Psoas muscle (tissue), 8 donors: Measurements from ENCODE around the gene ADAT1. TPM values are rescaled to one million over a fixed set of nuclear protein-coding genes. Genes with fewer than 3 reads are reported as not detected.

ENCODE experiments used
- ATAC-seq, 4 donors: fragments of 200-7000 bp; cut with Tn5 transposase; one replicate each; pipeline ENCODE4 v1.9.1; 2020; ENCODE audit warnings: moderate library complexity in 3 of 4, mild to moderate bottlenecking in 2 of 4
- DNase-seq, 2 donors: peaks; one replicate each; pipeline ENCODE4 v3.0.0-alpha.2; 2020
- H3K27ac ChIP-seq: fragments of 200-600 bp; one replicate; pipeline ENCODE4 v1.8.0; 2022
- H3K27me3 ChIP-seq, 3 donors: fragments of 200-600 bp in 1 of 3; one replicate each; pipeline versions ENCODE4 v1.6.1 to v1.8.0; 2013 to 2022; ENCODE audit warnings: low read length in 2 of 3, mild to moderate bottlenecking in 2 of 3, moderate library complexity in 1 of 3; ENCODE audit not compliant: insufficient read depth in 3 of 3
- H3K36me3 ChIP-seq, 2 donors: fragments of 200-600 bp in 1 of 2; one replicate each; pipeline versions ENCODE4 v1.6.1 to v1.8.0; 2013 to 2022; ENCODE audit warnings: low read depth in 1 of 2, mild to moderate bottlenecking in 1 of 2, moderate library complexity in 1 of 2; ENCODE audit not compliant: insufficient read depth in 1 of 2
- H3K4me1 ChIP-seq: fragments of 200-600 bp; one replicate; pipeline ENCODE4 v1.8.0; 2022
- H3K4me3 ChIP-seq: fragments of 200-600 bp; one replicate; pipeline ENCODE4 v1.8.0; 2022; ENCODE audit warnings: mild to moderate bottlenecking
- H3K9me3 ChIP-seq: fragments of 200-600 bp; one replicate; pipeline ENCODE4 v1.8.0; 2022
- CTCF ChIP-seq: fragments of 200-600 bp; IDR thresholded peaks from one replicate; pipeline ENCODE4 v1.8.0; 2022; ENCODE audit warnings: antibody characterized with exemption
- WGBS, 3 donors: extraction: QIAGEN DNeasy Blood & Tissue Kit; methylation state at CpG; one replicate each; pipeline versions ENCODE4 v1.1.6 to v1.1.7; 2013; 5-methylcytosine and 5-hydroxymethylcytosine counted together
- intact Hi-C, 2 donors: fragments of 100-400 bp; cut with DNase I; formaldehyde crosslinking; loops; one replicate each; pipeline versions ENCODE4 v1.11.0 to v1.14.2; 2022
- polyA plus RNA-seq, 3 donors: library from polyadenylated mRNA; stranded (reverse); fragments of 200-250 nt; gene quantifications; one replicate each; pipeline ENCODE4 v1.2.3, GENCODE V29; 2013
- total RNA-seq, 4 donors: library from RNA; stranded (reverse); fragmentation: NEBNext Ultra II Directional in 2 of 4; extraction: Animal tissue kit (Norgen Biotek cat#: 25700) in 2 of 4; gene quantifications; one replicate each; pipeline versions ENCODE4 v1.2.1 to v1.2.4, GENCODE V29; 2021 to 2023
- donor health status: healthy with polysubstance abuse.
- donor health status: DM: no; HTN: no; CAD: no; lungs with moderate emphysema.
- donor health status: Bipolar disorder and iron deficiency.
- donor health status: healthy.
- donor health status: DM: yes; HTN: yes; CAD: no.
- donor health status: DM: no; HTN: no; CAD: no.
- donor health status: DM: no; HTN: no; CAD: no.
- donor health status: DM: yes; HTN: yes; CAD: no.

The ADAT1 gene
- total and polyA plus RNA-seq, 7 donors = 6.9 to 26.1 (median 18.8) TPM

- Histone ChIP-seq H3K9me3 (no peaks in the 10 kb centered on the region), H3K36me3 (peaks cover 8 to 35% of the 10 kb centered on the region in 2 donors), H3K27me3 (no peaks in the 10 kb centered on the region), H3K4me3 (peak overlapping the region; percentile 99), H3K27ac (peak overlapping the region; percentile 90), H3K4me1 (peaks cover 41% of the 10 kb centered on the region)
- no peak for TF ChIP-seq CTCF
- 19 to 23% (median 19%) methylated on average over 15 of the region's 15 CpGs for WGBS, 3 donors
- ATAC-seq (peak in 2 of 4 donors; percentile 26 to 34), DNase-seq (no peak)
- intact Hi-C loops = loop anchor here (2.0 to 5.0 kb wide), 3 partner anchors 48 to 82 kb away; partner anchors contain the start of genes ADAT1 (in 1 of the 2), KARS1 (in 1 of the 2) and TERF2IP (in 1 of the 2)
Observed at GRCh38 chr16:75565640-75566039, 57.4 kb downstream of the ADAT1 start.

DNA sequence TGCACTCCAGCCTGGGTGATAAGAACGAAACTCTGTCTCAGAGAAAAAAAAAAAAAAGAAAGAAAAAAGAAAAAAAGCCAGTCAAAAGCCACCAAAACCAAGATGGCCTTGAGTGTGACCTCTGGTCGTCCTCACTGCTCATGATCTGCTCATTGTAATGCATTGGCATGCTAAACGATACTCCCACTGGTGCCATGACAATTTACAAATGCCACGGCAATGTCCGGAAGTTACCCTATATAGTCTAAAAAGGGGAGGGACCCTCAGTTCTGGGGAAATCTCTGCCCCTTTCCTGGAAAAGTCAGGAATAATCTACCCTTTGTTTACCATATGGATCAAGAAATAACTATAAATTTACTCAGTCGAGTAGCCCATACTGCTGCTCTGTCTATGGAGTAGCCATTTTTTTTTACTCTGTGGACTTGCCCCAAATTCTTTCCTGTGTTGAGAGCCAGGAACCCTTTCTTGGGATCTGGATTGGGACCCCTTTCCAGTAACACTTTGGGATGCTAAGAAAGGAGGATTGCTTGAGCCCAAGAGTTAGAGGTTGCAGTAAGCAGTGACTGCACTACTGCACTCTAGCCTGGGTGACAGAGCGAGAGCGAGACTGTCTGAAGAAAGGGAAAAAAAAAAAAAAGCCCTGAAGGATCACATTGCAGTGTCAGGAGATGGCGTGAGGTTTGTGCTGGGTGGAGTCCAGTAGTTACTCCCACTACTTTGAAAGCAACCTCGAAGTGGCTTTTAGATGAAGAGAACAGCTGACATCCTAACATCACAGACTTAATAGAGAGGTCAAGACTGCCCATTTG is 63.3 kb downstream of the ADAT1 start:
- intact Hi-C loops = no loop called here
- Histone ChIP-seq H3K27ac (no peak overlapping the region), H3K4me3 (no peak overlapping the region), H3K36me3 (no peaks in the 10 kb centered on the region), H3K4me1 (peaks cover 5% of the 10 kb centered on the region), H3K9me3 (no peaks in the 10 kb centered on the region), H3K27me3 (no peaks in the 10 kb centered on the region)
- no peak for DNase-seq
- no peak for ATAC-seq
- 29 to 44% (median 29%) methylated on average over 10 of the region's 10 CpGs for WGBS, 3 donors
- TF ChIP-seq CTCF = no peak

GRCh38 chr16:75558846-75559401 is 64.2 kb downstream of the ADAT1 start:
- Histone ChIP-seq H3K36me3 (no peaks in the 10 kb centered on the region), H3K4me3 (no peak overlapping the region), H3K9me3 (no peaks in the 10 kb centered on the region), H3K4me1 (peaks cover 5% of the 10 kb centered on the region), H3K27ac (no peak overlapping the region), H3K27me3 (no peaks in the 10 kb centered on the region)
- TF ChIP-seq CTCF = no peak
- DNase-seq (no peak), ATAC-seq (no peak)
- intact Hi-C loops = no loop called here
- 83 to 90% (median 89%) methylated on average over 2 of the region's 2 CpGs for WGBS, 3 donors

GRCh38 chr16:75556431-75556950 is 66.6 kb downstream of the ADAT1 start:
- Histone ChIP-seq H3K4me1 (peaks cover 5% of the 10 kb centered on the region), H3K9me3 (no peaks in the 10 kb centered on the region), H3K27me3 (no peaks in the 10 kb centered on the region), H3K27ac (peak overlapping the region; percentile 66), H3K36me3 (no peaks in the 10 kb centered on the region), H3K4me3 (peak overlapping the region; percentile 80)
- intact Hi-C loops = no loop called here
- ATAC-seq (peak in 1 of 4 donors; percentile 4), DNase-seq (no peak)
- WGBS, 3 donors = 30 to 36% (median 32%) methylated on average over 16 of the region's 16 CpGs
- TF ChIP-seq CTCF = no peak
